Stimulated activated CD8-positive, alpha-beta memory T cell treated with anti-CD3 and anti-CD28 coated beads, Interleukin-15, amount 100 ng/mL, for 4 hours (primary cell): ENCODE measurements around the gene BCL11B.

ENCODE experiments used
- DNase-seq, 2 donors: peaks; one replicate each; pipeline ENCODE4 v3.0.0-alpha.2; 2020; ENCODE audit warnings: low read depth in 2 of 2

The BCL11B gene

GRCh38 chr14:99182548-99183250 lies 89.3 kb downstream of the BCL11B start:
- no peak for DNase-seq

DNA sequence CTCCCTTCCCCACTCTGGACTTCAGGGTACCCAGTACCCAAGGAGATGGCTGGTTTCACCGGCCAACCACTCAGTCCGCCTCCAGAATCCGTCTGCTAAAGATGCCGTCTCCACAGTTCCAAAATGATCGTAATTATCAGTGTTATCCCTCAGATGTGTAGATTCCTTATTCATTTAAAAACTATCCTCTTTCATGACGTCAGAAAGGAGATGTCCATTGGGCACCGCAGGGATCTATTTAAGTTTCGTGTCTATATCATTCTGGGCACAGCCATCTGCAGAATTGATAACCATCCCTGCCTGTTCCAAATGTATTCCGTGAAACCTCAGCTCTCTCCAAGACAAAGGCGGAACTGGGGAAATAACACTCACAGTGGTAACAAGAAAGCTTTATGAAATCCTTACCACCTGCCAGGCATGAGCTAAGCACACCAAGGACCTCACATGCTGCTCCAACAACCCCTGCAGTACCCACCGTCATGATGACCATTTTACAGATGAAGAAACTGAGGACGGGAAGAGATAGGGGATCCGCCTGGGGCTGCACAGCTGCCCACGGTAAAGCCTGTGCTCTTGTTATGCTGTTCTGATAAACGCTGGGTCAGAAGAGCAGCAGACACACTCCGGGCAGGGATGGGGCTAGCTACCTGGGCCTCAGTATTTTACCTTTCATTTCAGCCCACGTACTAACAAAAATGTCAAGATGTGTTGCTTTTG lies 90.0 kb downstream of the BCL11B start:
- DNase-seq = no peak

DNA sequence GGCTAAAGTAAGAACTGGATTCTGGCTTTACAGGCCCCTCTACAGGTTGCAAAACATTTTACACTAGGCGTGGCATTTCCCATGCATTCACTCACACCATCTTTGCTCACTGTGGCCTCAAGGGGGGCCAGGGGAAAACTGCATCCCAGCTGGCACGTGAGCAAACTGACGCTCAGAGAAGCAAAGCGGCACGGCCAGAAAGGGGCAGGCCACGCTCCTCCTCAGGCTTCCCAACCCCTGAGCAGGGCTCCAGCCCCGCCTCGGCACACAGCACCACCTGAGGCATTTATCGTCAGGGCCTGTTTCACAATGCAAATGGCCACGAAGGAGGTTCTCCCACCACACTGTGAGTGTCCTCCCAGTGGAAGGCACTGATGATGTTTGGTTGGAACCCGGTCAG lies 90.8 kb downstream of the BCL11B start:
- no peak for DNase-seq

GRCh38 chr14:99179946-99180345 lies 92.1 kb downstream of the BCL11B start:
- no peak for DNase-seq

- no peak for DNase-seq
Measured at GRCh38 chr14:99179506-99179905, 92.5 kb downstream of the BCL11B start.

GRCh38 chr14:99177886-99178835 lies 93.8 kb downstream of the BCL11B start:
- DNase-seq = no peak

GRCh38 chr14:99177046-99177655 lies 94.8 kb downstream of the BCL11B start:
- DNase-seq = no peak

GRCh38 chr14:99176156-99176945 lies 95.6 kb downstream of the BCL11B start:
- no peak for DNase-seq

DNA sequence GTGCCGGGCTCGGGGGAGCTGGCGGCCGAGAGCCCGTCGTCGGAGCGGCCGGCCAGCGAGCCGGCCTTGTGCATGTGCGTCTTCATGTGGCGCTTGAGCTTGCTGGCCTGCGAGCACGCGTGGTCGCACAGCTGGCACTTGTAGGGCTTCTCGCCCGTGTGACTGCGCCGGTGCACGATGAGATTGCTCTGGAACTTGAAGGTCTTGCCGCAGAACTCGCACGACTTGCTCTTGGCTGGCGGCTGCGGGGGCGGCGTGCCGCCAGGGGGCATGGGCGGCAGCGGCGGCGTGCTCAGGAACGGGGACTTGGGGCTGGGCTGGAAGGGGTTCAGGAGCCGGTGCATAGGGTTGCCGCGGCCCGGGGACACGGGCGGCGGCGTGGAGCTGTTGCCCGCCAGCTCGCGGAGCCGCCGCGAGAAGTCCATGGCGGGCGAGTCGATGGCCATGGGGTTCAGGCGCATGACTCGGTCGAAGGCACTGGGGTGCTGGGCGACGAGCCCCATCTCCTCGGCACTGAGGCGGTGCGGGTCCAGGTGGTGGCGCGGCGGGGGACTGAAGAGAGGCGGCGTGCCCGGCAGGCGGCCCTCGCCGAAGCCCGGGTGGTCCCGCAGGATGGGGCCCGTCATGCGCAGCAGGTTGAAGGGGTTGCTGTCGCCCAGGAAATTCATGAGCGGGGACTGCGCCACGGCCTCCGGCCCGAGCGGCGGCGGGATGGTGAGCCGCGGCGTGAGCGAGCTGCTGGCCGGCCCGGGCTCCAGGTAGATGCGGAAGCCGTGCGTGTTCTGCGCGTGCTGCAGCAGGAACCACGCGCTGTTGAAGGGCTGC lies 96.5 kb downstream of the BCL11B start:
- DNase-seq = no peak

- DNase-seq = no peak
Measured at GRCh38 chr14:99174770-99175319, 97.2 kb downstream of the BCL11B start.

DNA sequence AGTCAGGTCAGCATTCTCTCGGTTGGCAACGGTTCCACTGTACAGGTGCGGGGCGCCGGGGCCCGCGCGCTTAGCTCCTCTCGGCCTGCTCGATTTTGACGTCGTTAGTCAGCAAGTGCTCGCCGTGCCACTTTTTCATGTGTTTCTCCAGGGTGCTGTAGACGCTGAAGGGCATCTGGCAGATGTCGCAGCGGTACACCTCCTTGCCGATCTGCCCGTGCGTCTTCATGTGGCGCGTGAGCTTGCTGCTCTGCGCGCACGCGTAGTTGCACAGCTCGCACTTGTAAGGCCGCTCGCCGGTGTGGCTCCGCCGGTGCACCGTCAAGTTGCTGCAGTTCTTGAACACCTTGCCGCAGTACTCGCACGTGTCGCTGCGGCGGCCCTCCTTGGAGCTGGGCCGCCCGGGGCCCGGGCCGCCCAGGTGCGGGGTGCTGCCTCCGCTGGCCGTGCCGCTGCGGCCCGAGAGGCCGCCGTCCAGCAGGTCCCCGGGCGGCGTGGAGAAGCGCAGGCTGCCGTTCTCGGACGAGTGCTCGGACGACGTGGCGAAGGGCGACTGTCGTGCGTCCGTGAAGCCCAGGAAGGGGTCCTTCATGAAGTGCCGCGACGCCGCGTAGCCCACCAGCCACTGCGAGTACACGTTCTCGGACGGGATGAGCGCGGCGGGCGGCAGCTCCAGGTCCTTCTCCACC lies 97.8 kb downstream of the BCL11B start:
- no peak for DNase-seq

DNA sequence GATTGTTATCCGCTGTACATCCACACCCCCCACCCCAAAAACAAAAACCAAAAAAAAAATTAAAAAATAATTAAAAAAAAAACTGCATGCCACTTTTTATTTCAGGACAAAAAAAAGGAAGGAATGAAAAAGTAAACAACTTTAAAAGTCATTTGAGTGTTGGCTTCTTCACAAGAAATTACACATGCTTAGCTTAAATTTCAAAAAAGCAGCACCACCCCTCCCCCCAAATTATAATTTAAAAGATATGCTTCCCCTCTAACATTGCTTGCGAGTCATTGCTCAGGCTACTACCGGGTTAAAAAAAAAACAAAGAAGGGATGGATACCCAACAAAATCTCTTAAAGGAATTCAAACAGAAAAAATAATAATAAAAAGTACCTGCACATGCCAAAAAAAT lies 98.5 kb downstream of the BCL11B start:
- no peak for DNase-seq

GRCh38 chr14:99173086-99173485 lies 98.9 kb downstream of the BCL11B start:
- no peak for DNase-seq

DNA sequence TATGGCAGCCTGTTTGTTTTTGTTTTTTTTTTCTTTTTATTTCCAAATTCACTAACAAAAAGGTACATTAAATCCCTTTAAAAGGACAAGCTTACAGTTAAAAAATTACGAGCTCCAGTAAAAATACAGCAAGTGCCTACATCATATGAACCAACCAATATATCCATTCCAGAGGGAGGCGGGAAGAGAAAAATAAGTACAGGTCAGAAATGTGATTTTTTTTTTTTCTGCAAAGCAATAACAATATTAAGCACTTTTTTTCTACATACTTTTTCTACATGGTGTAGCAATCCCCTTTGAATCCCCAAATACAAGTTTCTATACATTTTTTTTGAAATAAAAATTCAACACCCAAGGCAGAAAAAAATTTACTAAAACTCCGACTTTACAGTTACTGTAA lies 100.6 kb downstream of the BCL11B start:
- no peak for DNase-seq

GRCh38 chr14:99169776-99170356 lies 102.1 kb downstream of the BCL11B start:
- no peak for DNase-seq

DNA sequence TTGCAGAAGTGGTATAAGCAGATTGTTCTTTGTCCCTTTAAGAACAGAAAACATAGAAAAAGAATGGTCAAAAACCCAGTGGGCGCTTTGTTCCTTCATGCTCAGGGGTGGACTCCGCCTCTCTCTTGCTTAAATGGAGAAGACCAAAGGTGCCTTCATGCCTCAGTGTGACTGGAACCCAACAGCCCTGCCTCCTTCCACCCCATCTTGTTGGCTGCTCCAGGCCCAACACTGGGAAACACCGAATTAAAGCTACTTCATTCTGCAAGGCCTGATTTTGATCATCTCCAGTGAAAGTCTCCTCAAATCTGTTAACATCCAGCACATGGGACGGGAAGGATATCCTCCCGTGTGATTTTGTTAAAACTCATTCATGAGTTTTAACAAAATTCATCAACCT lies 103.7 kb downstream of the BCL11B start:
- no peak for DNase-seq

GRCh38 chr14:99166506-99166905 lies 105.5 kb downstream of the BCL11B start:
- DNase-seq = no peak

DNA sequence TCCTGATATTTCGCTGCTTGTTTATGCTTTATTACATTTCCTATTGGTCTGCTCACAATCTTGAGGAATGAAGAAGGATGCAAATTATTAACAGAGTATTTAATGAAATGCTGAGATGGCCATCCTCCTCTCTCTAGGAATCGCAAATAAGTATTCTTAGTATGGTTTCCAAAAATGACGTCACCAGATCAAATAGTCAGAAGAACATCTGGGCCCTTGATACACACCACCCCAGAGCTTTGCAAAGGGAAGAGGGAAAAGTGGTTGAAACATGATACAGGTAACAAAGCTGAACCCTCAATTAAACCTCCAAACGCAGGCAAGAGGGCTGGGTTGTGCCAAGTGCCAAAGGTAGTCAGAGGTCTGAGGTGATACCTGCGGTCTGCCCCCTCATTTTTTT lies 107.3 kb downstream of the BCL11B start:
- no peak for DNase-seq

- DNase-seq = no peak
Measured at GRCh38 chr14:99163446-99163845, 108.6 kb downstream of the BCL11B start.
